ENCODE measurements around the gene NYAP2.

The NYAP2 gene

DNA sequence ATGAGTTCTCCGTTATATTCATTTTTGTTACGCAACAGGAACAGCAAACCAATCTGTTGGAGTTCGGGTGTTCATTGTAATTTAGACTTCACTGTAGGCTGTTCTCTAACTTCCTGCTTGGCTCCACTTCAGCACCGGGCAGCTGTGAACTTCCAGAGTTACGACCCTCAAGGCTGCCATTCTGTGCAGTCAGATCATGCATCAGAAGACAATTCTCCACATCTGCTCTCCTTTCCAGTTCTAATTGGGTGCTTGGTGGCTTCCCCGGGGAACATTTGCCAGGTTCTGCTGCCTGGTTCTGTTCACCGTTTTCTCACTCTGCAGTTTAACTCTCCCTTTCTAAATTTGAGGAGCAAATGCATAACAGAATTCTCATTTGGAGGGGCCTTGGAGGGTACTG, 237.7 kb downstream of the NYAP2 start:
- DNase-seq, result no peak

DNA sequence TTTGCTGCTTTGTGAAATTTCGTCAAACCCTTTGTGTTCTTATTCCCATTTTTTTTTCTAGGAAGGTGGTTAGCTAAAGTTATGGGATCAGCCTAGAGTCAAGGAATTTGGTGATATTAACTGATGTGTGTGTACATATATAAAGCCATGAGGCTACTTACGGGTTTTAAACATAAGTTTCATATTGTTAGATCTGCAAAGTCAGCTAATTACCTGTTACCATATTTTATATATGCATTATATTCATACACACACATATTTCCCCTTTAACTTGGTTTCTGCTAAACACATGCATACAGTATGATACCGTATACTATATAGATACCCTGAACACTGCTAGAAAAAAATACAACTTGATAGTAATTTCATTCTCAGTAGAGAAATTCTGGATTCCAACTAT, 241.0 kb downstream of the NYAP2 start:
- no peak for DNase-seq

DNA sequence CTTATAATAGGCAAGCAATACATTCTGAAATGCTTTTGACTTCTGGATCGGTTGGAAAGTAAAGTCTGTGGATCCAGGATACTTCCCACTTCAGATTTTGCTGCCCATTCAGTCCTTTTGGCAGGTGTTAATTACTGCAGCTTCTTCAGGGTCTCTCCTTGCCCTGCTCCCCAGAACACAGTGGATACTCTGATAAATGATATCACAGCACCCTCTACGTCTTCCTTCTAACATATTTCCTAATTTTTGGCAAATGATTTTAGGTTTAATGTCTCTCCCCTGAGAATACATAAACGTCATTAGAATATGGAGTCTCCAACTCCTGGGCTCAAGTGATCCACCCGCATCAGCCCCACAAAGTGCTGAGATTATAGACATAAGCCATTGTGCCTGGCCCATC, 249.8 kb downstream of the NYAP2 start:
- no peak for DNase-seq

DNA sequence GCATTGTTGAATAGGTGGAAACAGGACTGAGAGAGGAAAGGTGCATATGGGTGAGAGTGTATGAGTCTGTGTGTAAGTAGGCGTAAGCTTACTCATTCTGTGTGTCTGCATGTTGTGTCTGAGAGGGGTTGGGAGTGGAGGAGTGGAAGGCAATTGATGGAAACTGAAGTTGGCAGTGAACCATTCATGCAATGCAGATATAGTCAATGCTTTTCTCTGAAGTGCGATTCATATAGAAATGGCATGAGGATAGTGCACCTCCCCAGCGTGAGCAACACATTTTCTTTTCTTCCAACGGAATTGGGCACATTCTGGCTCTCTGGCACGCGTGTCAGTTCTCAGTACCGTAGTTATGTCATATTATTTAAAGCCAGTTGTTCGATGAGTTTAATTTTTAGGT, 250.5 kb downstream of the NYAP2 start:
- no peak for DNase-seq

DNA sequence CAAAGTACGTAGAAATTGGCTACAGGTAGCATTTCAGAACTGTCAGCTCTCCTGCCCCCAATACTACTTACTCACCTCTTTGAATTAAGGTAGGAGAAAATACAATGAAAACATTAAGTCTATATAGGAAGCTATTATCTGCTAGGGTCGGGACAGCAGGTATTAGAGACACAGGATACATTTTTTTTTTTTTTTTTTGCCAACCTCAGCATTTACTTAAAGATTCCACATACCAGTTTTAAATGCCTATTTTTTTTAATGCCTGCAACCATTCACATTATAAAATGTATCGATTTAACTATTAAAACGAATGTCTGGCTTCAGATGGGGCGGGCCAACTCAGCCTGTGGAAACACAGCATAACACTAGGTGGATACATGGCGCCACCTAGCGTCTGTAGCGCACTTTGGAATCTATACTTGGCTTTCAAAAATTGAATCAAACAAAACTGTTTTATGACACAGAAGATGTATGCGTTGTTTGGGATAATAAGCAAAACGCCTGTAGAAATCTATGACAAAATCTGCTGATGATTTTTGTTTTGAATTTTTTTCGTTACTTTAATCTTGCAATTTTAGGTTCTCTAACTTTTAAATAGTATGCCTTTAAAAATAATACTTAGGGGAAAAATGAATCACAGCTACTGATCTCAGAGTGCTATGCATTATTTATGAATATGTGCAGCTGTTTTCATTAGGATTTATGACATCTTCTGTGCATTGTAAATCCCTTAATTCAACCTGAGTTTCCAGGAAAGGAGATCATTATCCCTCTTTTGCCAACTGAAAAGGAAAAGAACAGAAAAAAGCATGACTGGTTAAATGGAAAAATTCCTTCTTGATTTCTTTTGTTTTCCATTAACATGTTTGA, 261.0 kb downstream of the NYAP2 start:
- peak; percentile 47 for DNase-seq

DNA sequence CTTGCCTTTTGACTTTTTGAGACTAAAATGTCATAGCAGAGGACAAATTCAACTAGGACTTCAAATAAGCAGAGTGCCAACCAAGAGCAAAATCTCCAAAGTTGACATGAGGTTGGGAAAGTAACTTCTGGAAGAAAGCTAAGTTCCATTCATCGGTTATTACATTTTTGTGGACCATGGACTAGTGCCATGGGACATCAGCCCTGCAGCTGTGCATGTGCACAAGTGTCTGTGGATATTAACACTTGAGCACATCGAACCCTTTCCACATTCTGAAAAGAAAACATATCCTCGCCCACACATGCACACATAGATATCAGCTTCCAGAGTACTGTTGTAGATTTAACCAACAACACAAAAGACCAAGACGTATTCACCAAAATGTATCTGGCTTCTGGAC, 262.6 kb downstream of the NYAP2 start:
- no peak for DNase-seq

DNA sequence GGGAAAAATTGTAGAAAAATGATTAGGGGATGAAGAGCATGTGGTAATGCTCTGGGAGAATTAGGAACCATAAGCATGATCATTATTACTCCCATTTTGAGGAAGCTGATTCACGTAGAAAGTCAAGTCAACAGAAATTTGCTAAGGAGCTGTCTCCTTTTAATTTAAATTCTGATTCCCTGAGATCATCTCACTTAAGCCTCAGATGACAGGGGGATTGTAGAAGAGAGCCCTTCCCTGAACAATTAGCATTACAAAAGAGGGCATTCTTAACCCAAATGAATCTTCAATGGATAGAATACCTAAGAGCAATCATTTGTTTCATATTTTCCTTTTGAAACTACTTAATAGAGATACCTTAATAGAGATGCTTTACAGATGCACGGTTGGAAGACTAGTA, 267.9 kb downstream of the NYAP2 start:
- DNase-seq, result no peak

DNA sequence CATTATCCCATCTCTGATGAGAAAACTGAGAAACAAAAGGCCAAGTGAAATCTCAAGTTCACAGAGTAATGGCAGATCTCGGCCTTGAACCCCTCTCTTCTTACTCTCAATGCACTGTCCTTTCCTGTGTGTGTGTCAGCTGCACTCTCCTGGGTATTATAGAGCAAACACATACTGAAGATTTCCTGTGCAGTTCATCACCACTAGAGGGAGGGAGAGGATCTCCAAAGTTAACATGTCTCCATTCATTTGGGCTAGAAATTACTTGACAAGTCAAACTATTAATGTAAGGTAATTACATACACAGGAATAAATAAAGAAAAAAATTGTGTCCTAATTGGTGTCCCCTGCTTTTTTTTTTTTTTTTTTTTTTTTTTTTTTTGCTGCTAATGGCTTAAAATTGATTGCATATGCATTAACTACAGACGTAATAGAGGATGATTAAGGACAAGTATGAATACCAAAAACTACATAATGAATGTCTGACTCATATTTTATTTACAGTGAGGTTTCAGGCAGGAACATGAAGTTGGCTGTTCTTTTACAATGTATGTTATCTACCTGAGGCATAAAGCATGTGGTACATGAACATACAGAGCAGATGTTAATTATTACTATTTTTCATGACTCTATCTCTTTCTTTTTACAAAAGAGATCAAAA, 269.2 kb downstream of the NYAP2 start:
- no peak for DNase-seq

DNA sequence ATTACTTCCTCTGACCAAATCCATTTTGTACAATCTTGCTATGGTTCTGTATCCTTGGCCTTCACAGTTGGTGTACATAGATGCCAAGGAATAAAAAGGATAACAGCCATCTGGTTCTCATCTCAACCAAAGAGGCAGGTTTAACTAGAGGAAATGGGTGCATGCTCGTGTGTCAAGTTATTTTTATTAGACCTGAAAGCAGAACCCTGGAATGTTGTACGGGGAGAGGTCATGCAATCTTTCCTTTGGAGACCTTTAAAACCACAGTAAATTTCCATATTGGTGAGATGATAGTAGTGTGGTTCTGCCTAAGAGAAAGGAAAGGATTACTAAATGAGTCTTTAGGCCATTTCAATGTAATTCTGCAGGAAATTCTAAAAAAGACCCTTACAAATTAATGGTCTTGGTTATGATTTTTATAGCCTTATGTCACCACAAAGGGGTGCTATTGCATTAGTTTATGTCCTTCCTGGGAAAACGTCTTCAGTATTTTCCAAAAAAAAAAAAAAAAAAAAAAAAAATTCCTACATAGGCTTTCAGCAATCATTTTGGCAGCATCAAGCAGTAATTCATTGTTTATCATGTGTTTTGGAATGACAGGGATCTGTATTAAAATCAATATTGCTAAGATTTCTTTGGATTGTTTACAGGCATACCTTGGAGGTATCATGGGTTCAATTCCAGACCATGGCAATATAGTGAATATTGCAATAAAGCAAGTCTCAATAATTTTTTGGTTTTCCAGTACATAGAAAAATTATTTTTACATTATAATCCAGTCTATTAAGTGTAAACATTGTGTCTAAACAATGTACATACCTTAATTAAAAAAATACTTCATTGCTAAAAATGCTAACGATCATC, 270.8 kb downstream of the NYAP2 start:
- no peak for DNase-seq

DNA sequence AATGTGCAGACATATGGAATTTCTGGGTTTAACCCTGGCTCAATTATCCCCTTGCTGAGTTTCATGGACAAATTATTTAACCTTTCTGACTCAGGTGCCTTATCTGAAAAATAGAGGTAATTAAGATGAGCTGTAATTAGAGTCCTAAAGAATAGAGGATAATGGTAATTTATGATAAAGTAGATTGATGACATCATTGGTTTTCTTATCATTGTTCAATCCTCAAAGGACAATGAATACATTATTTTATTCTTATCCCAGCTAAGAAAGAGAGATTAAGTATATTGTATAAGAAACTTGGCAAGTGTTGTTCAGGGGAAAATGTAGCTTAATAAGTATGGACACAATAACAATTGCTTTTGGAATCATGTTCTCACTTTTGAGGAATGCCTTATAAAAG, 279.3 kb downstream of the NYAP2 start:
- no peak for DNase-seq

DNA sequence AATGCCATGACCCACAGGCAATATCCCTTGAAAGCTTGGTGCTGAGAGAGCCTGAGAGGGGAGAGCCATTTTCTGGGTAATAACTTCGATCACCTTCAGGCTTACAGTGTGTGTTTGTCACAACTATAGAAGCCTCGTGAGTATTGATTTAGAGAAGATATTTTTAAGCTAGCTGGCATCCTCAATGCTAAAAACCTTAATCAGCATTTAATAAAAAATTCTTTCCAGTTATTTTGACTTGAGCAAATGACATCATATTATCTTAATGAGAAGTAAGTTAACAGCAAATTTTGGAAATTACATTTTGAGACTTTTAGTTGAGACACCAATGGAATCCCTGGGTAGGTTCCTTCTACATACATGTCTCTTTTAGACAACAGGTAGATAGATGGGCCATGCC, 283.7 kb downstream of the NYAP2 start:
- no peak for DNase-seq

DNA sequence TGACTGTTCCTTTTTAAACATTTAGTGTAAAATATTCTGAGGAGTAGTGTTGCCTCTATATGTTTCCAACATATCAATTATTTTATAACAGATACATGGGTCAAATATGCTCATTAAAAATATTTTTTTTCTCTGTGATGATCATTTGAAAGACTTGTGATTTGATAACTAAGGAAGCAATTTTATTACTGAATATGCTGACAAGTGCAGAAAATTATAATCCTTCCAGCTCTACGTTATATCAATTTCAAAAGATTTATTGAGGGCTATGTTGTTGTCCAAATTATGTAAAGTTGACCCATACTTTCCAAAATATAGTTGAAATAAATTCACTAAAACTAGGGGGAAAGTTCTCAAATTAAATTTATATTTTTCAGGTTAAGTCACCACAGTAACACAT, 290.6 kb downstream of the NYAP2 start:
- DNase-seq, result no peak

DNA sequence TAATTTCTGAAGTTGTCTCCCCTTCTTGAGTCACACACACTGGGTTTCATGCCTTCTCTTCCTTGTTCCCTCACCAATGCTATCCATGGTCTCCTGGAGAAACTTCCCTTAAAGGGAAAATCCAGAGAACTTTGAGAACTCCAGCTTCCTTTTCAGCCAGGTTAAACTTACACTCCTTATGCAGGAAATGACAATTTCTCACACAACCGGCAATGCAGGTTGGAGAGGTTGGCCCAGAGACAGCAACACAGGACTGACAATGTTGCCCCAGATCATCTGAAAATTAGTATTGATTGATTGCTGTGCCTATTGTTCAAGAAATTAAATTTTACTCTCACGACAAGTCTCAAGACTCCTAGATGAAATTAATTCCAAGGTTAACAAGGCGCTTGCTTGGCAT, 292.2 kb downstream of the NYAP2 start:
- no peak for DNase-seq

DNA sequence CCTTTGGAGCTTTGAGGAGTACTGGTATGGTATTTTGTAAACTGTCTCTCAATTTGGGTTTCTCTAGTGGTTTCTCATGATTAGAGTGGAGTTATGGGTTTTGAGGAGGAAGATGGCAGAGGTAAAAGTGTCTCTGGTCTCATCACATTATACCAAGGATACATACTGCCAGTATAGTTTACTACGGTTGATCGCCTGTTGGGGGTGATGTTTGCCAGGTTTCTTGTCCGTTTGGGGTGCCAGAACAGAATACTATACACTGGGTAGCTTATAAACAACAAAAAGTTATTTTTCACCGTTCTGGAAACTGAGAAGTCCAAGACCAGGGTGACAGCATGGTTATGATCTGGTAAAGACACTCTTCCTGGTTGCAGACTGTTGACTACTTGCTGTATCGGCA, 293.7 kb downstream of the NYAP2 start:
- no peak for DNase-seq

DNA sequence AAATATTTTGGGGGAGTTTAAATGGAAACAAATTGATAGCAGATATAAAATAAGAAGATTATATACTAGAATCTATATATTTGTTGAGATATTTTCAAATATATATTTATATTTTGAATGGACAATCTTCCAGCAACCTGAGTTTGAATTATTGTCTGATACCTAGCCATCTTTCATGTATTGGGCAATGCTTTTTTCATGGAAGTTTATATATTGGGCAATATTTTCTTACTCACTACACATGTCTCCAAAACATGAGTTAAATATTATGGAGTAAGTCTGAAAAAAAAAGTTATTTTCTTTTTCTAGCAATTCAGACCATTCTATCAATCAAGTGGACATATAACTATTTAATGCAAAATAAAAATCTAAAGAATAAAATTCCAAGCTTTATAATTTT, 295.2 kb downstream of the NYAP2 start:
- DNase-seq, result no peak

DNA sequence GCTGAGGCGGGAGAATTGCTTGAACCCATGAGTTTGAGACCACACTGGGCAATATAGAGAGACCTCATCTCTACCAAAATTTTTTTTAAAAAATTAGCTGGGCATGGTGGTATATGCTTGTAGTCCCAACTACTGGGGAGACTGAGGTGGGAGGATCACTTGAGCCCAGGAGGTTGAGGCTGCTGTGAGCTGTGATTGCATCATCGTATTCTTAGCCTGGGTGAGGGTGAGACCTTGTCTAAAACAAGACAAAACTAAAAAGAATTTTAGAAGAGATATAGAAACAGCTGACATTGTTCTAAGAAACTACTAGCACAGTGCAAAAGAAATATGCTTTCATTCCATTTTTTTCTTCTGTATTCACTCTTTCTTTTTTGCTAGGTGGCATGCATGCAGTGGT, 298.4 kb downstream of the NYAP2 start:
- DNase-seq, result no peak

All from activated effector memory CD4-positive, alpha-beta T cell treated with Interleukin-2 at 50 U/mL for 16 hours (primary cell).